ENCODE measurements around the gene ANKRD24.
"Not testable (repeated sequence)": the region's sequence is repeated elsewhere in the genome, so short reads cannot be mapped to it uniquely, and the experiment has no call there.

Gene ANKRD24

DNA sequence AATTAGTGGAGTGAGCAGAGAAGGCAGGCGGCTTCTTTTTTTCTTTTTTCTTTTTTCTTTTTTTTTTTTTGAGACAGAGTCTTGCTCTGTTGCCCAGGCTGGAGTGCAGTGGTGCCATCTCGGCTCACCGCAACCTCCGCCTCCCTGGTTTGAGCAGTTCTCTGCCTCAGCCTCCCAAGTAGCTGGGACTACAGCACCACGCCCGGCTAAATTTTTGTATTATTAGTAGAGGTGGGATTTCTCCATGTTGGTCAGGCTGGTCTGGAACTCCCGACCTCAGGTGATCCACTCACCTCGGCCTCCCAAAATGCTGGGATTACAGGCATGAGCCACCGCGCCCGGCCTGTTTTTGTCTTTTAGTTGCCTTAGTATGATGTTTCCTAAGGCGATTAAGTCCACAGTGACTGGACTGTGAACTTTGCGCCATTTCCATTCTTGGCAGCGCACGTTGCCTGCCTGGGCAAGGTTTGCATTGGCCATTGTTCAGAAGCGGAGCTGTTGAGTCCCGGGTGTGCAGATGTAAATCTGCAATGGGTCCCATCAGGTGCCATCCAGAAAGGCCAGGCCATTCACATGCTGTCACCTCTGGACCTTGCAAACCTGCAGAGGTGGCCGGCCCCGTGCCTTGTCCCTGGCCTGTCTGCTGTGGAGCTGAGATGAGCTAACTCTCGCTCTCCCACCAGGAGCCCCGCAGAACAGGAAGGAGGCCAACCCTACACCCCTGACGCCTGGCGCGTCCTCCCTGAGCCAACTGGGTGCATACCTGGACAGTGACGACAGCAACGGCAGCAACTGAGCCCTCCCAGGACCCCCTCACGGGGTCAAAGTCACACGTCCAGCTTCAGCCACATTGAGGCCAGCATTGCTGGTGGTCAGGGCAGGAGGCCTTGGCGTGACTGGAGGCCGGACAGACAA is 85.7 kb downstream of the ANKRD24 start:
- no peak for DNase-seq (ENCODE audit: low spot score)

DNA sequence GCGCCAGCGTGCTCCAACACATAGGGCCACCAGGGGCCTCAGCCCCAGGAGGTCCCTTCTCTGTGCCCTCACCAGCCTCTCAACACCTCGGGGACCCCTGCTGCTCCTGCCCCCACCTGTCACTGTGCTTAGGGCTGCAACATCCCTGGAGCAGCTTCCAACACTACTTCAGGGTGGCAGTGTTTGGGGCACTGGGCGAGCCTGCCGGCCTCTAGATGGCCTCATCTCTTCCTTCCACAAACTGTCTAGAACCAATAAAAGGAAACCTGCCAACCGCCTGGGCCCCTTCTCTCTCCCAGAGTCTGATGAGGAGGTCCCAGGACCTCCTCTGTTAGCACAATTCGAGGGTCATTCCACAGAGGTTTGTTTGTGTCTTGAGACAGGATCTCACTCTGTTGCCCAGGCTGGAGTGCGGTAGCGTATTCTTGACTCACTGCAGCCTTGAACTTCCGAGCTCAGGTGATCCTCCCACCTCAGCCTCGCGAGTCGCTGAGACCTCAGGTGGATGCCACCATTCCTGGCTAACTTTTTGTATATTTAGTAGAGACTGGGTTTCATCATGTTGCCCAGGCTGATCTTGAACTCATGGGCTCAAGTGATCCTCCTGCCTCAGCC is 86.4 kb downstream of the ANKRD24 start:
- no peak for DNase-seq (ENCODE audit: low spot score)

DNA sequence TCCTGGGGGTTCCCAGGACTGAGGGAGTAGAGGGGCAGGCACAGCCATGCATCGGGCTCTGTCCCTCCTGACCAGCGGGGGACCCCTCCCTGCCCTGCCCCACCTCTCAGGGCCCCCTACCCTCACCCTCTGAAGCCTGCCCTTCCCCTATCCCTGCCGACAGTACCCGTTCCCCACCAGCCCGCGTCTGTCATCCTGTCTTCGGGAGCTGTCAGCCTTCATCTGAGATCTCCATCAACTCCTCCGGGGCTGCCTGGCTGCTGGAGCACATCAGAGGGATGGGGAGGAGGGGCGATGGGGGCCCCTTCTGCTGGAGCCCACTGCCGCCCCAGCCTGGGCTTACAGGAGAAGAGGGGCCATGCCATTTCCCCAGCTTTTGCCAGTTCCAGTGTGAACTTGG is 90.4 kb downstream of the ANKRD24 start:
- DNase-seq (ENCODE audit: low spot score) = no peak

DNA sequence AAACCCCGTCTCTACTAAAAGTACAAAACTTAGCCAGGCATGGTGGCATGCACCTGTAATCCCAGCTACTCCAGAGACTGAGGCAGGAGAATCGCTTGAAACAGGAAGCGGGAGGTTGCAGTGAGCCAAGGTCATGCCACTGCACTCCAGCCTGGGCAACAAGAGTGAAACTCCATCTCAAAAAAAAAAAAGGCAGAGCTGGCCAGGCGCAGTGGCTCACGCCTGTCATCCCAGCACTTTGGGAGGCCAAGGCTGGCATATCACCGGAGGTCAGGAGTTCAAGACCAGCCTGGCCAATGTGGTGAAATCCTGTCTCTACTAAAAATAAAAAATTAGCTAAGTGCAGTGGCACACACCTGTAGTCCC is 91.8 kb downstream of the ANKRD24 start:
- DNase-seq (ENCODE audit: low spot score) = not testable (repeated sequence)
